Muscle of leg (tissue), 16 donors: ENCODE measurements around the gene ZIC1. TPM values are rescaled to one million over a fixed set of nuclear protein-coding genes. Genes with fewer than 3 reads are reported as not detected.
A peak's percentile ranks its signal among the peaks of the same experiment; 100 is the strongest.

ENCODE experiments used
- DNase-seq: peaks from one replicate; pipeline ENCODE4 v3.0.0; 2013
- H3K27ac ChIP-seq: one replicate; pipeline ENCODE4 v1.5.1; 2013; ENCODE audit warnings: mild to moderate bottlenecking, low read length, control low read depth
- H3K27me3 ChIP-seq: one replicate; pipeline ENCODE4 v1.6.1; 2013; ENCODE audit warnings: low read length; ENCODE audit not compliant: control insufficient read depth, insufficient read depth
- H3K36me3 ChIP-seq: one replicate; pipeline ENCODE4 v1.6.1; 2013; ENCODE audit warnings: low read length; ENCODE audit not compliant: control insufficient read depth, insufficient read depth
- H3K4me1 ChIP-seq: one replicate; pipeline ENCODE4 v1.6.1; 2013; ENCODE audit warnings: low read length; ENCODE audit not compliant: control insufficient read depth, insufficient read depth
- H3K4me3 ChIP-seq: one replicate; pipeline ENCODE4 v1.5.1; 2013; ENCODE audit warnings: low read length, control low read depth
- H3K9me3 ChIP-seq: replicated peaks from 2 replicates; pipeline ENCODE4 v1.6.1; 2013; ENCODE audit warnings: low read depth, low read length; ENCODE audit not compliant: control insufficient read depth
- WGBS: methylation state at CpG from one replicate; pipeline ENCODE4 v1.1.5; 2013; ENCODE audit warnings: missing lambda C conversion rate; ENCODE audit not compliant: insufficient coverage; 5-methylcytosine and 5-hydroxymethylcytosine counted together
- long read RNA-seq, 11 donors: transcript quantifications; one replicate each; lab custom pipeline, GENCODE V29; 2026
- polyA plus RNA-seq, 8 donors: library from polyadenylated mRNA; unstranded; fragments of 120-200 nt; gene quantifications; one replicate each; pipeline versions ENCODE4 v1.2.1 to v1.2.3, GENCODE V29; 2013; ENCODE audit warnings: inconsistent platforms in 1 of 8, low replicate concordance in 1 of 8; ENCODE audit not compliant: insufficient read length in 8 of 8, insufficient read depth in 1 of 8
- total RNA-seq: library from RNA; stranded (reverse); fragments of 120-200 nt; gene quantifications from one replicate; pipeline ENCODE4 v1.2.4, GENCODE V29; 2013

Gene ZIC1
- 11.8 TPM for total RNA-seq
- 10 to 100 TPM in 7 of 8 donors, 1 to 10 TPM in 1; 9.7 to 16.6 (median 13.7) TPM for polyA plus RNA-seq
- long read RNA-seq, donor 1, full-length matches to known transcripts, result 2 of 2 reads
- long read RNA-seq, donor 1, partial matches to known transcripts, result 0 of 2 reads
- long read RNA-seq, donor 1, other reads (novel, unspliced or antisense), result 0 of 2 reads
- long read RNA-seq, donor 2, result 0 reads
- long read RNA-seq, donor 3, full-length matches to known transcripts, result 2 of 2 reads
- long read RNA-seq, donor 3, partial matches to known transcripts, result 0 of 2 reads
- long read RNA-seq, donor 3, other reads (novel, unspliced or antisense), result 0 of 2 reads
- long read RNA-seq, donor 4, full-length matches to known transcripts, result 2 of 2 reads
- long read RNA-seq, donor 4, partial matches to known transcripts, result 0 of 2 reads
- long read RNA-seq, donor 4, other reads (novel, unspliced or antisense), result 0 of 2 reads
- long read RNA-seq, donor 5, full-length matches to known transcripts, result 22 of 22 reads
- long read RNA-seq, donor 5, partial matches to known transcripts, result 0 of 22 reads
- long read RNA-seq, donor 5, other reads (novel, unspliced or antisense), result 0 of 22 reads
- long read RNA-seq, donor 6, full-length matches to known transcripts, result 7 of 7 reads
- long read RNA-seq, donor 6, partial matches to known transcripts, result 0 of 7 reads
- long read RNA-seq, donor 6, other reads (novel, unspliced or antisense), result 0 of 7 reads
- long read RNA-seq, donor 7, full-length matches to known transcripts, result 1 of 1 reads
- long read RNA-seq, donor 7, partial matches to known transcripts, result 0 of 1 reads
- long read RNA-seq, donor 7, other reads (novel, unspliced or antisense), result 0 of 1 reads
- long read RNA-seq, donor 8, full-length matches to known transcripts, result 4 of 16 reads
- long read RNA-seq, donor 8, partial matches to known transcripts, result 12 of 16 reads
- long read RNA-seq, donor 8, other reads (novel, unspliced or antisense), result 0 of 16 reads
- long read RNA-seq, donor 9, full-length matches to known transcripts, result 4 of 21 reads
- long read RNA-seq, donor 9, partial matches to known transcripts, result 17 of 21 reads
- long read RNA-seq, donor 9, other reads (novel, unspliced or antisense), result 0 of 21 reads
- long read RNA-seq, donor 10, full-length matches to known transcripts, result 3 of 3 reads
- long read RNA-seq, donor 10, partial matches to known transcripts, result 0 of 3 reads
- long read RNA-seq, donor 10, other reads (novel, unspliced or antisense), result 0 of 3 reads
- long read RNA-seq, donor 11, full-length matches to known transcripts, result 6 of 6 reads
- long read RNA-seq, donor 11, partial matches to known transcripts, result 0 of 6 reads
- long read RNA-seq, donor 11, other reads (novel, unspliced or antisense), result 0 of 6 reads

- 1% methylated on average over 46 of the region's 80 CpGs for WGBS
- peak within 1 kb of the TSS; percentile 88 for H3K27ac ChIP-seq
Measured at GRCh38 chr3:147409143-147410115, at the start of gene ZIC1. Gene ZIC1, plus strand, starts transcription at chr3:147409365. Its CDS starts 748 bp downstream, at chr3:147410113.

GRCh38 chr3:147360051-147360439 lies 49.1 kb upstream of the ZIC1 start:
- no peak for DNase-seq
- Histone ChIP-seq H3K27ac (no peak overlapping the region), H3K4me3 (no peak overlapping the region), H3K36me3 (no peaks in the 10 kb centered on the region), H3K27me3 (peaks cover 76% of the 10 kb centered on the region), H3K4me1 (peaks cover 3% of the 10 kb centered on the region), H3K9me3 (no peaks in the 10 kb centered on the region)
- 48% methylated on average over 4 of the region's 5 CpGs for WGBS

More at GRCh38 chr3:147409143-147410115, at the start of gene ZIC1:
- peak; percentile 68 for DNase-seq
- no peaks in the 10 kb centered on the region for H3K9me3 ChIP-seq
- peak within 1 kb of the TSS; percentile 65 for H3K4me3 ChIP-seq
- peaks cover 35% of the 10 kb centered on the region for H3K4me1 ChIP-seq
- H3K36me3 ChIP-seq, result peaks cover 14% of the 10 kb centered on the region
- peaks cover 95% of the 10 kb centered on the region for H3K27me3 ChIP-seq

DNA sequence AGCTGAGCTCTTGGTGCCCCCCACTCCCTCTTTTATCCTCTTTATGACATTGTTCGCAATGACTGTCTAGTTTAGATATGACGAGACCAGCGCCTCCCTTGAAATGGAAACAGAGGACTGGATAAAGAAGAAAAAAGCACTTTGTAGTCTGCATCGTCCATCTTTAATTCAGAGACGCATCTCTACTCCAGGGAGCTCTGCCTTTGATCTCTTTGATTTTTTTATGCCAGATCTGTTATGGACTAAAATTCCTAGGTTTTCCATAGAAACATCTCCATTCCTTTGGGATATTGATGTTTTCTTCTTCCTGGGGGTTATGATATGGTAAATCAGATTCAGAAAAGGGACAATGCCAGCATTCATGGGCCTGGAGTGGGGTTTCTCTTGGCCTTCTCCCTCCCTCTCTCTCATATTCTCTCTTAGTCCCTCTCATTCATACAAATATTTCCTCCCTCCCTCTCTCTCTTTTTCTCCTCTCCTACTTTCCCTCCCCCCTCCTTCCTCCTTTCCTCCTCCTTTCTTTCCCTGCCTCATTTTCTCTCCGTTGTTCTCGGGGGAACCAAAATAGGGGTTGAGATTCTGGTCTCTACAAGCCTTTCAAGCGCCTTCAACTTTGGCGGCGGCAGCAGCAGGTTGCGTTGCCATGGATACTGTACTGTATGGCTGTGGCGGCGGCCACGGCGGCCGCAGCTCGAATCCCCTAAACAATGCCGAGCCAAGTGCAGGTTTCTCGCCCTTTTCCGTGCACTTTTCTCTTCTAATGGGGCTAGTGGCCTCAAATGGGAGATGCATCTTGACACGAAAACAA lies 48.3 kb upstream of the ZIC1 start:
- Histone ChIP-seq H3K27me3 (peaks cover 77% of the 10 kb centered on the region), H3K36me3 (no peaks in the 10 kb centered on the region), H3K27ac (no peak overlapping the region), H3K4me1 (peaks cover 3% of the 10 kb centered on the region), H3K4me3 (no peak overlapping the region), H3K9me3 (no peaks in the 10 kb centered on the region)
- WGBS, result 8% methylated on average over 13 of the region's 21 CpGs
- peak; percentile 31 for DNase-seq

DNA sequence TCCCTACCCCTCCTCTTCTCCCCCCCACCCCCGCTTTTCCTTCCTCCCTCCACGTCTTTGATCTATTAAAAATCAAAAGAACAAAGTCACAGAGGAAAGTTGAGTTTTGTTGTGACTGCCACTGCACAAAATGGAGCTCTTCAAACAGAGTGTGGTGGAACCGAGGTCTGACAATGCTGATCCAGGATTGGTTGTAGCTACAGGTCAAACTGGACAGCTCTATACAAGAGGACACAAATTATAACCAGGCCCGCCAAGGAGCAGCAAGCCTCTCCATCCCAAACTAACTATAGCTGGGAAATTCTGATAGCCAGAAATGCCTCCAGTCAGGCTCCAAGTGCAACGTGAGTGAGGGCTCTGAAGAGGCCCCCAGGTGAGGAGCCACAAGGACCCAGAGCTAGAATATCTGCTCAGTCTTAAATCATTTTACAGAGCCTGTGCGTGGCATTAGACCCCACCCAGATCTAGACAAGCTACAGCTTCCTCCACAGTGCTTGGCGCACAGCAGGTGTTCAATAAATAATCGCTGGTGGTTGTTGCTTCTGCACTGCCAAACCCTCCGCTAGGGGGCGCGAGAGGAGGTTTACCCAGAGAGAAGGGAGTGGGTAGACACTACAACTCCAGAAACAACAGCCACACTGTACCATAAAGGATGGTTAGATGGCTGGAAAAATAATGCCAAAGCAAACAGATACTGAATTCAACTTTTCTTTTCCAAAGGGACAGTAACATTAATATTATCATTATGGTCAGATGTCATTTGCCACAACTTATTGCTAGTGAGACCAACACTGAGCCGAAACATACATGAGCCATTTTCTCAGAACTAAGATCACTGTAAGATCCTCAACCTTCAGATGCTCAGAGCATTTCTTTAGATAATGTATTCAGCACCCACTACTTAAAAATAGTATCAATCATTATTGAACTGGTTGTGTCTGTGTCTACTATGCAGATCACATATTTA lies 47.4 kb upstream of the ZIC1 start:
- Histone ChIP-seq H3K9me3 (no peaks in the 10 kb centered on the region), H3K4me1 (peaks cover 3% of the 10 kb centered on the region), H3K36me3 (no peaks in the 10 kb centered on the region), H3K27ac (no peak overlapping the region), H3K27me3 (peaks cover 70% of the 10 kb centered on the region), H3K4me3 (no peak overlapping the region)
- DNase-seq, result no peak
- 0% methylated on average over 2 of the region's 12 CpGs for WGBS

- Histone ChIP-seq H3K4me1 (peaks cover 5% of the 10 kb centered on the region), H3K9me3 (no peaks in the 10 kb centered on the region), H3K27ac (no peak overlapping the region), H3K4me3 (no peak overlapping the region), H3K36me3 (no peaks in the 10 kb centered on the region), H3K27me3 (peaks cover 62% of the 10 kb centered on the region)
- 41% methylated on average over 1 of the region's 1 CpG for WGBS
- no peak for DNase-seq
Measured at GRCh38 chr3:147364771-147365170, 44.4 kb upstream of the ZIC1 start.

DNA sequence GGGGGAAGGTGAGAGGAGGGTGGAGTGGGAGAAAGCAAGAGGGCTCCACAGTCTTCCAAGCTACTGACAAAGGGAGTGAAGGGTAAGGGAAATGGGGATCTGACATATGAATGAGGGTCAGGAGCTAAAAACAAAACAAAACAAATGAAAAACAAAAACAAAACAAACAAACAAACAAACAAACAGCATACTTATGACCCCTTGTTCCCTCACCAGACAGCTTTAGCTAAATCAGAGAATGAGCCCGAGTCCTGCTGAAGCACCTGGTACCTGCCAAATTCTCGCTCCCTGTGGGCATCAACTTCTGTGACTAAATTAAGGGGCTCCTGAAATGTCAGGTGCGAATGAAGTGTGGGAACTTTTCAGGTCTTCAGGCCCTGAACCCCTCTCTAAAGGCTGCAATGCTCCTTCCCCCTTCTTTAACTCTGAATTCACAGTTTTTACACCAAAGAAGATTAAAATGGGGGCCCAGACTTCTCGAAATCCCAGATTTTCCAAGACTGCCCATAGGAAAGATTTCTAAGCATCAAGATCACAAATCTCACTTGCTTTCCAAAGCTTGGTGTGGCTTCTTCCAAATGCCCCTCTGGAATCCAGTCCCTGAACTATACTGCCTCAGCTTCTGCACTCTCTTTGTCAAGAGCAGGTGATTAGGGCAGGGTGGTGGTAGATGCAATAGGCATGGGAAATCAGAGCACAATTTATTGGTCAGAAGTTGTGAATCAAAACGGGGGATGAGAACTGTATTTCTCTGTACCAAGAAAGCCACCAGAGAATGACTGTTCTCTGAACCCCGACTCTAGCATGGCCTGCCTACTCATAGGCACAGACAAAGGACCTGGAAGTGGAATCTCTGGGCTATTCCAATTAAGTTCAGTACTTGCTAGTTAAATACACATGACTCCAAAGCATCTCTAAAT lies 43.7 kb upstream of the ZIC1 start:
- H3K9me3 ChIP-seq, result no peaks in the 10 kb centered on the region
- no peaks in the 10 kb centered on the region for H3K36me3 ChIP-seq
- no peak overlapping the region for H3K4me3 ChIP-seq
- peaks cover 9% of the 10 kb centered on the region for H3K4me1 ChIP-seq
- H3K27ac ChIP-seq, result no peak overlapping the region
- peaks cover 61% of the 10 kb centered on the region for H3K27me3 ChIP-seq
- DNase-seq, result no peak
- 83% methylated on average over 2 of the region's 6 CpGs for WGBS

DNA sequence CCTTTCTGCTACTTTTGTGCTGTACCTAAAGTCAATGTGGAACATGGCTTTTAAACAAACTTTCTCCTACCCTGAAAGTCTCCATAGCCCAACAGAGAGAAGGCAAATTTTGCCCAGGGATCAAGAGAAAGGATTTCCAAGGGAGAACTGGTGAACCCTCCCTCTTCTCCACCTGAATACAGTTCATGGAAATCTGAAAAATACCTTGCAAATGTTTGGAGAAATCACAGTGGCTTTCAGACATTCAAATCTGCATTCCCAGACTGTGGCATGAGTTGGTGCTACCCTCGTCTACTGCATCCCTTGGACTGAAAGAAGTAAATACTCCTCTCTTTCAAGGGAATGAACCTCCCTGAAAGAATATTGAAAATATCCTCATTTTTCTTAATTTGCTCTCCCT lies 41.5 kb upstream of the ZIC1 start:
- Histone ChIP-seq H3K27me3 (peaks cover 67% of the 10 kb centered on the region), H3K4me3 (no peak overlapping the region), H3K4me1 (peaks cover 8% of the 10 kb centered on the region), H3K27ac (no peak overlapping the region), H3K9me3 (no peaks in the 10 kb centered on the region), H3K36me3 (no peaks in the 10 kb centered on the region)
- no peak for DNase-seq
- WGBS, result 17% methylated on average over 1 of the region's 1 CpG
